IMR-90 (cell line): ENCODE results near the gene TNFRSF1B. TPM values are rescaled to one million over a fixed set of nuclear protein-coding genes. Genes with fewer than 3 reads are reported as not detected.

ENCODE experiments used
- ATAC-seq: fragments of 200-7000 bp; cut with Tn5 transposase; 2 replicates; pipeline ENCODE4 v1.9.1; 2020; ENCODE audit warnings: low read depth, mild to moderate bottlenecking, moderate library complexity
- BruUV-seq: library from RNA; stranded (reverse); fragments of 400-500 nt; replicated peaks from 2 replicates; lab custom pipeline; 2021; lab: Mats Ljungman, UMichigan
- CTCF ChIA-PET: fragments of 300-600 bp; formaldehyde crosslinking; extraction: SDS; loops from one replicate; lab custom pipeline; 2021; ENCODE audit warnings: antibody characterized with exemption; lab: Yijun Ruan, JAX
- POLR2A ChIA-PET: fragments of 300-600 bp; sonication (Branson Sonifier 250); formaldehyde crosslinking; loops from one replicate; lab custom pipeline; 2022; ENCODE audit warnings: antibody characterized with exemption; ENCODE audit not compliant: unreplicated experiment; lab: Charles Lee
- DNase-seq: peaks from one replicate; pipeline ENCODE4 v3.0.0; 2013
- H2AFZ ChIP-seq: replicated peaks from 2 replicates; pipeline ENCODE3; 2013; ENCODE audit warnings: low read length, mild to moderate bottlenecking; ENCODE audit not compliant: poor library complexity
- H2AK5ac ChIP-seq: 2 replicates; pipeline ENCODE4 v1.6.1; 2013; ENCODE audit warnings: low read depth, low read length, inconsistent platforms
- H2AK9ac ChIP-seq: replicated peaks from 2 replicates; pipeline ENCODE3; 2013; ENCODE audit warnings: mild to moderate bottlenecking, low read depth, low read length, moderate library complexity; ENCODE audit not compliant: poor library complexity
- H2BK120ac ChIP-seq: 2 replicates; pipeline ENCODE4 v1.6.1; 2013; ENCODE audit warnings: low read depth, low read length, inconsistent platforms
- H2BK15ac ChIP-seq: 3 replicates; pipeline ENCODE4 v1.6.1; 2013; ENCODE audit warnings: low read depth, low read length, inconsistent platforms
- H2BK20ac ChIP-seq: 2 replicates; pipeline ENCODE4 v1.6.1; 2013; ENCODE audit warnings: low read depth, mild to moderate bottlenecking, inconsistent platforms, low read length, moderate library complexity
- H2BK5ac ChIP-seq: 2 replicates; pipeline ENCODE4 v1.6.1; 2013; ENCODE audit warnings: mild to moderate bottlenecking, low read depth, low read length, inconsistent platforms; ENCODE audit not compliant: poor library complexity, severe bottlenecking
- H3K14ac ChIP-seq: replicated peaks from 2 replicates; pipeline ENCODE4 v1.6.1; 2013; ENCODE audit warnings: low read depth, low read length, inconsistent platforms
- H3K18ac ChIP-seq: 2 replicates; pipeline ENCODE4 v1.6.1; 2013; ENCODE audit warnings: low read depth, low read length, control low read depth
- H3K23ac ChIP-seq: 2 replicates; pipeline ENCODE4 v1.6.1; 2013; ENCODE audit warnings: low read depth, low read length, inconsistent platforms
- H3K27ac ChIP-seq: 2 replicates; pipeline ENCODE4 v1.5.1; 2013; ENCODE audit warnings: mild to moderate bottlenecking, control low read depth, low read length; ENCODE audit not compliant: insufficient read depth
- H3K27me3 ChIP-seq: 2 replicates; pipeline ENCODE4 v1.6.1; 2013; ENCODE audit warnings: low read length; ENCODE audit not compliant: control insufficient read depth, insufficient read depth
- H3K36me3 ChIP-seq: 2 replicates; pipeline ENCODE4 v1.6.1; 2013; ENCODE audit warnings: low read length, mixed read lengths; ENCODE audit not compliant: control insufficient read depth, insufficient read depth
- H3K4ac ChIP-seq: 2 replicates; pipeline ENCODE4 v1.6.1; 2013; ENCODE audit warnings: low read depth, low read length, inconsistent platforms
- H3K4me1 ChIP-seq: 2 replicates; pipeline ENCODE4 v1.6.1; 2013; ENCODE audit warnings: low read length, mixed read lengths; ENCODE audit not compliant: control insufficient read depth, insufficient read depth
- H3K4me2 ChIP-seq: 2 replicates; pipeline ENCODE4 v1.6.1; 2013; ENCODE audit warnings: low read depth, mild to moderate bottlenecking, control low read depth, low read length, moderate library complexity
- H3K4me3 ChIP-seq: 2 replicates; pipeline ENCODE4 v1.5.1; 2013; ENCODE audit warnings: low read depth, mild to moderate bottlenecking, control low read depth, low read length, moderate library complexity; ENCODE audit not compliant: insufficient read depth
- H3K56ac ChIP-seq: 2 replicates; pipeline ENCODE4 v1.6.1; 2013; ENCODE audit warnings: low read length, inconsistent platforms; ENCODE audit not compliant: insufficient read depth; ENCODE audit errors: extremely low read depth
- H3K79me1 ChIP-seq, 2 experiments: 2 replicates each; pipeline ENCODE4 v1.6.1; 2013; ENCODE audit warnings: low read length in 2 of 2, inconsistent platforms in 1 of 2, low read depth in 1 of 2
- H3K9ac ChIP-seq: 2 replicates; pipeline ENCODE4 v1.6.1; 2013; ENCODE audit warnings: low read depth, low read length, control low read depth
- H3K9me1 ChIP-seq: 2 replicates; pipeline ENCODE4 v1.6.1; 2013; ENCODE audit warnings: low read length, inconsistent platforms; ENCODE audit not compliant: insufficient read depth
- H3K9me3 ChIP-seq: 2 replicates; pipeline ENCODE4 v1.6.1; 2013; ENCODE audit warnings: low read length; ENCODE audit not compliant: control insufficient read depth, insufficient read depth
- H4K20me1 ChIP-seq: 2 replicates; pipeline ENCODE4 v1.6.1; 2013; ENCODE audit warnings: low read length, inconsistent platforms; ENCODE audit not compliant: insufficient read depth
- H4K5ac ChIP-seq: 2 replicates; pipeline ENCODE4 v1.6.1; 2013; ENCODE audit warnings: mild to moderate bottlenecking, low read depth, low read length, control low read depth
- H4K8ac ChIP-seq, 2 experiments: 2 replicates each; pipeline ENCODE4 v1.6.1; 2013; ENCODE audit warnings: low read depth in 2 of 2, low read length in 2 of 2, control low read depth in 1 of 2, inconsistent platforms in 1 of 2
- H4K91ac ChIP-seq: 2 replicates; pipeline ENCODE4 v1.6.1; 2013; ENCODE audit warnings: low read depth, low read length, inconsistent platforms; ENCODE audit not compliant: insufficient read depth
- CHD1 ChIP-seq: IDR thresholded peaks from 2 replicates; pipeline ENCODE4 v1.6.1; 2012; ENCODE audit warnings: low read depth, low read length, improper control_type of control experiment
- CTCF ChIP-seq: conservative IDR thresholded peaks from 2 replicates; pipeline ENCODE4 v1.5.1; 2012; ENCODE audit warnings: mild to moderate bottlenecking, low read depth, low read length, improper control_type of control experiment
- RFX5 ChIP-seq: IDR thresholded peaks from 2 replicates; pipeline ENCODE4 v1.8.0; 2012; ENCODE audit warnings: low read depth, mild to moderate bottlenecking, low read length, moderate library complexity
- WGBS, 2 experiments: methylation state at CpG; one replicate each; pipeline versions ENCODE4 v1.1.5 to v1.1.7; 2013; ENCODE audit warnings: missing lambda C conversion rate in 2 of 2; ENCODE audit not compliant: insufficient read length in 1 of 2; ENCODE audit errors: extremely low coverage in 2 of 2; 5-methylcytosine and 5-hydroxymethylcytosine counted together
- dilution Hi-C: fragments of 300-500 bp; cut with HindIII; formaldehyde crosslinking; loops from one replicate; pipeline ENCODE4 v1.14.3; 2018; ENCODE audit warnings: low sequenced_read_pairs; ENCODE audit not compliant: unreplicated experiment
- in situ Hi-C: fragments of 300-500 bp; cut with MboI; formaldehyde crosslinking; loops from 3 replicates; pipeline ENCODE4 v1.14.3; 2019; ENCODE audit warnings: low sequenced_read_pairs, inconsistent platforms, mixed read lengths
- intact Hi-C: fragments of 100-400 bp; cut with micrococcal nuclease; formaldehyde crosslinking; loops from 2 replicates; pipeline ENCODE4 v1.10.0; 2022
- polyA plus RNA-seq, 3 experiments: library from polyadenylated mRNA; depleted of rRNA; stranded (reverse); fragments of >200 nt; gene quantifications; 2 replicates each; pipeline ENCODE4 v1.2.3, GENCODE V29; 2012; ENCODE audit warnings: low replicate concordance in 1 of 3
- total RNA-seq: library from RNA; depleted of rRNA; stranded (reverse); fragments of >200 nt; gene quantifications from 2 replicates; pipeline ENCODE4 v1.2.3, GENCODE V29; 2012

The TNFRSF1B gene
- total and polyA plus RNA-seq, 2 of the 4 experiments (the other 2 are of a cell fraction) = 4.3 to 8.9 TPM

GRCh38 chr1:12196641-12197482 is 30.1 kb downstream of the TNFRSF1B start:
- no peak overlapping the region for H2BK15ac ChIP-seq
- no peaks in the 10 kb centered on the region for H4K20me1 ChIP-seq
- CTCF ChIA-PET = interaction anchor here (0.8 kb wide), 1 partner anchor 77 kb away, joined by 4 read pairs; no protein-coding TSS in a partner anchor
- peak; percentile 21; the same call in 1 of the 2 replicates for ATAC-seq
- no peak overlapping the region for H2AFZ ChIP-seq
- H3K79me1 ChIP-seq = no peaks in the 10 kb centered on the region
- no peak overlapping the region for H2BK5ac ChIP-seq
- no peak overlapping the region for H3K23ac ChIP-seq
- BruUV-seq = no TSS peak
- no peak overlapping the region for H3K9ac ChIP-seq
- no peak overlapping the region for H3K4me3 ChIP-seq
- H4K5ac ChIP-seq = no peak overlapping the region
- no peaks in the 10 kb centered on the region for H3K4me1 ChIP-seq
- no peaks in the 10 kb centered on the region for H3K9me1 ChIP-seq
- in situ Hi-C loops (no loop called here), intact Hi-C loops (no loop called here), dilution Hi-C loops (no loop called here)
- no peak overlapping the region for H3K27ac ChIP-seq
- 0 out of 2 replicates have a peak, but pooled peaks have one; percentile 1 for TF ChIP-seq CTCF
- TF ChIP-seq RFX5 = no peak
- no peak for TF ChIP-seq CHD1
- H3K36me3 ChIP-seq = peaks cover 26% of the 10 kb centered on the region
- no peaks in the 10 kb centered on the region for H3K27me3 ChIP-seq
- no peak overlapping the region for H2BK120ac ChIP-seq
- no peak overlapping the region for H3K14ac ChIP-seq
- H3K18ac ChIP-seq = no peak overlapping the region
- H3K56ac ChIP-seq = no peak overlapping the region
- H3K4ac ChIP-seq = no peak overlapping the region
- no peak overlapping the region for H2AK5ac ChIP-seq
- no peak overlapping the region for H4K8ac ChIP-seq
- no peak overlapping the region for H4K91ac ChIP-seq
- POLR2A ChIA-PET = no interaction called here
- 77% methylated on average over 4 of the region's 20 CpGs; no CpG with 5 or more reads in 1 of the 2 experiments for WGBS, 2 experiments
- H3K9me3 ChIP-seq = no peaks in the 10 kb centered on the region
- peak overlapping the region; percentile 76 for H2AK9ac ChIP-seq
- no peak for DNase-seq
- no peak overlapping the region for H2BK20ac ChIP-seq
- H3K4me2 ChIP-seq = no peak overlapping the region
